ENCODE data around the gene PPP1R12B.
"Not testable (repeated sequence)": the region's sequence is repeated elsewhere in the genome, so short reads cannot be mapped to it uniquely, and the experiment has no call there.

- not testable (repeated sequence) for TF ChIP-seq CTCF (conservative IDR thresholded peaks at IDR 0.05; ENCODE audit: low read depth, low read length); EZH2 (IDR thresholded peaks at IDR 0.05; ENCODE audit: borderline replicate concordance, low read depth, low read length, poor library complexity, severe bottlenecking)
Measured at GRCh38 chr1:202508863-202509262, 160.4 kb downstream of the PPP1R12B start.

Measured in A673 (cell line).